ENCODE measurements around the gene TBL3. TPM values are rescaled to one million over a fixed set of nuclear protein-coding genes. Genes with fewer than 3 reads are reported as not detected.

Gene TBL3
- polyA plus RNA-seq, 1 donor = 32.9 TPM

- Histone ChIP-seq H3K4me3 (ENCODE audit: low read length) (no peak overlapping the region), H3K4me1 (ENCODE audit: control insufficient read depth, insufficient read depth, low read length) (peaks cover 25% of the 10 kb centered on the region), H3K27me3 (ENCODE audit: control insufficient read depth, insufficient read depth, low read length) (peaks cover 30% of the 10 kb centered on the region), H3K36me3 (ENCODE audit: control insufficient read depth, insufficient read depth, low read length) (peaks cover 6% of the 10 kb centered on the region), H3K27ac (ENCODE audit: low read length) (no peak overlapping the region), H3K9me3 (ENCODE audit: control insufficient read depth, low read depth, low read length) (peaks cover 21% of the 10 kb centered on the region)
- WGBS (ENCODE audit: insufficient coverage, low lambda C conversion rate) = no CpG with 5 or more reads among the region's 96 CpGs
- DNase-seq = peak; percentile 88 to 90
These were observed 20.3 kb downstream of the TBL3 start for GRCh38 chr16:1991948-1992703.

- H3K27me3 ChIP-seq (ENCODE audit: control insufficient read depth, insufficient read depth, low read length) = peaks cover 30% of the 10 kb centered on the region
- peaks cover 21% of the 10 kb centered on the region for H3K9me3 ChIP-seq (ENCODE audit: control insufficient read depth, low read depth, low read length)
- WGBS (ENCODE audit: insufficient coverage, low lambda C conversion rate) = no CpG with 5 or more reads among the region's 50 CpGs
- H3K4me3 ChIP-seq (ENCODE audit: low read length) = no peak overlapping the region
- peaks cover 25% of the 10 kb centered on the region for H3K4me1 ChIP-seq (ENCODE audit: control insufficient read depth, insufficient read depth, low read length)
- no peak overlapping the region for H3K27ac ChIP-seq (ENCODE audit: low read length)
- DNase-seq = no peak
- peaks cover 10% of the 10 kb centered on the region for H3K36me3 ChIP-seq (ENCODE audit: control insufficient read depth, insufficient read depth, low read length)
These were observed 21.0 kb downstream of the TBL3 start for GRCh38 chr16:1992704-1993317.

GRCh38 chr16:1993731-1994131 lies 21.9 kb downstream of the TBL3 start:
- no peak overlapping the region for H3K27ac ChIP-seq (ENCODE audit: low read length)
- H3K9me3 ChIP-seq (ENCODE audit: control insufficient read depth, low read depth, low read length) = peaks cover 21% of the 10 kb centered on the region
- no CpG with 5 or more reads among the region's 2 CpGs for WGBS (ENCODE audit: insufficient coverage, low lambda C conversion rate)
- peaks cover 25% of the 10 kb centered on the region for H3K27me3 ChIP-seq (ENCODE audit: control insufficient read depth, insufficient read depth, low read length)
- peaks cover 25% of the 10 kb centered on the region for H3K4me1 ChIP-seq (ENCODE audit: control insufficient read depth, insufficient read depth, low read length)
- H3K36me3 ChIP-seq (ENCODE audit: control insufficient read depth, insufficient read depth, low read length) = peaks cover 19% of the 10 kb centered on the region
- DNase-seq = no peak
- H3K4me3 ChIP-seq (ENCODE audit: low read length) = no peak overlapping the region

GRCh38 chr16:1997494-1998359 lies 25.9 kb downstream of the TBL3 start:
- no peaks in the 10 kb centered on the region for H3K27me3 ChIP-seq (ENCODE audit: control insufficient read depth, insufficient read depth, low read length)
- peaks cover 58% of the 10 kb centered on the region for H3K36me3 ChIP-seq (ENCODE audit: control insufficient read depth, insufficient read depth, low read length)
- peaks cover 4% of the 10 kb centered on the region for H3K9me3 ChIP-seq (ENCODE audit: control insufficient read depth, low read depth, low read length)
- WGBS (ENCODE audit: insufficient coverage, low lambda C conversion rate) = 90% methylated on average over 2 of the region's 26 CpGs
- DNase-seq = no peak
- H3K4me3 ChIP-seq (ENCODE audit: low read length) = no peak overlapping the region
- no peaks in the 10 kb centered on the region for H3K4me1 ChIP-seq (ENCODE audit: control insufficient read depth, insufficient read depth, low read length)
- no peak overlapping the region for H3K27ac ChIP-seq (ENCODE audit: low read length)

GRCh38 chr16:1998360-1998835 lies 26.5 kb downstream of the TBL3 start:
- Histone ChIP-seq H3K36me3 (ENCODE audit: control insufficient read depth, insufficient read depth, low read length) (peaks cover 65% of the 10 kb centered on the region), H3K27ac (ENCODE audit: low read length) (no peak overlapping the region), H3K4me1 (ENCODE audit: control insufficient read depth, insufficient read depth, low read length) (no peaks in the 10 kb centered on the region), H3K4me3 (ENCODE audit: low read length) (no peak overlapping the region), H3K27me3 (ENCODE audit: control insufficient read depth, insufficient read depth, low read length) (no peaks in the 10 kb centered on the region), H3K9me3 (ENCODE audit: control insufficient read depth, low read depth, low read length) (no peaks in the 10 kb centered on the region)
- no peak for DNase-seq
- no CpG with 5 or more reads among the region's 27 CpGs for WGBS (ENCODE audit: insufficient coverage, low lambda C conversion rate)

- Histone ChIP-seq H3K27me3 (ENCODE audit: control insufficient read depth, insufficient read depth, low read length) (no peaks in the 10 kb centered on the region), H3K36me3 (ENCODE audit: control insufficient read depth, insufficient read depth, low read length) (peaks cover 68% of the 10 kb centered on the region), H3K4me3 (ENCODE audit: low read length) (no peak overlapping the region), H3K27ac (ENCODE audit: low read length) (no peak overlapping the region), H3K4me1 (ENCODE audit: control insufficient read depth, insufficient read depth, low read length) (peaks cover 7% of the 10 kb centered on the region), H3K9me3 (ENCODE audit: control insufficient read depth, low read depth, low read length) (no peaks in the 10 kb centered on the region)
- DNase-seq = no peak
- no CpG with 5 or more reads among the region's 39 CpGs for WGBS (ENCODE audit: insufficient coverage, low lambda C conversion rate)
These were observed 27.3 kb downstream of the TBL3 start for GRCh38 chr16:1998852-1999801.

- WGBS (ENCODE audit: insufficient coverage, low lambda C conversion rate) = no CpG with 5 or more reads among the region's 28 CpGs
- Histone ChIP-seq H3K27me3 (ENCODE audit: control insufficient read depth, insufficient read depth, low read length) (no peaks in the 10 kb centered on the region), H3K9me3 (ENCODE audit: control insufficient read depth, low read depth, low read length) (no peaks in the 10 kb centered on the region), H3K36me3 (ENCODE audit: control insufficient read depth, insufficient read depth, low read length) (peaks cover 68% of the 10 kb centered on the region), H3K27ac (ENCODE audit: low read length) (no peak overlapping the region), H3K4me3 (ENCODE audit: low read length) (no peak overlapping the region), H3K4me1 (ENCODE audit: control insufficient read depth, insufficient read depth, low read length) (peaks cover 13% of the 10 kb centered on the region)
- no peak for DNase-seq
These were observed 28.1 kb downstream of the TBL3 start for GRCh38 chr16:1999866-2000514.

- Histone ChIP-seq H3K27me3 (ENCODE audit: control insufficient read depth, insufficient read depth, low read length) (no peaks in the 10 kb centered on the region), H3K4me3 (ENCODE audit: low read length) (no peak overlapping the region), H3K27ac (ENCODE audit: low read length) (no peak overlapping the region), H3K36me3 (ENCODE audit: control insufficient read depth, insufficient read depth, low read length) (peaks cover 78% of the 10 kb centered on the region), H3K9me3 (ENCODE audit: control insufficient read depth, low read depth, low read length) (no peaks in the 10 kb centered on the region), H3K4me1 (ENCODE audit: control insufficient read depth, insufficient read depth, low read length) (peaks cover 13% of the 10 kb centered on the region)
- DNase-seq = no peak
- no CpG with 5 or more reads among the region's 19 CpGs for WGBS (ENCODE audit: insufficient coverage, low lambda C conversion rate)
These were observed 29.2 kb downstream of the TBL3 start for GRCh38 chr16:2001035-2001434.
